ENCODE results near the gene SAMD4A.

The SAMD4A gene, protein sequence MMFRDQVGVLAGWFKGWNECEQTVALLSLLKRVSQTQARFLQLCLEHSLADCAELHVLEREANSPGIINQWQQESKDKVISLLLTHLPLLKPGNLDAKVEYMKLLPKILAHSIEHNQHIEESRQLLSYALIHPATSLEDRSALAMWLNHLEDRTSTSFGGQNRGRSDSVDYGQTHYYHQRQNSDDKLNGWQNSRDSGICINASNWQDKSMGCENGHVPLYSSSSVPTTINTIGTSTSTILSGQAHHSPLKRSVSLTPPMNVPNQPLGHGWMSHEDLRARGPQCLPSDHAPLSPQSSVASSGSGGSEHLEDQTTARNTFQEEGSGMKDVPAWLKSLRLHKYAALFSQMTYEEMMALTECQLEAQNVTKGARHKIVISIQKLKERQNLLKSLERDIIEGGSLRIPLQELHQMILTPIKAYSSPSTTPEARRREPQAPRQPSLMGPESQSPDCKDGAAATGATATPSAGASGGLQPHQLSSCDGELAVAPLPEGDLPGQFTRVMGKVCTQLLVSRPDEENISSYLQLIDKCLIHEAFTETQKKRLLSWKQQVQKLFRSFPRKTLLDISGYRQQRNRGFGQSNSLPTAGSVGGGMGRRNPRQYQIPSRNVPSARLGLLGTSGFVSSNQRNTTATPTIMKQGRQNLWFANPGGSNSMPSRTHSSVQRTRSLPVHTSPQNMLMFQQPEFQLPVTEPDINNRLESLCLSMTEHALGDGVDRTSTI

DNA sequence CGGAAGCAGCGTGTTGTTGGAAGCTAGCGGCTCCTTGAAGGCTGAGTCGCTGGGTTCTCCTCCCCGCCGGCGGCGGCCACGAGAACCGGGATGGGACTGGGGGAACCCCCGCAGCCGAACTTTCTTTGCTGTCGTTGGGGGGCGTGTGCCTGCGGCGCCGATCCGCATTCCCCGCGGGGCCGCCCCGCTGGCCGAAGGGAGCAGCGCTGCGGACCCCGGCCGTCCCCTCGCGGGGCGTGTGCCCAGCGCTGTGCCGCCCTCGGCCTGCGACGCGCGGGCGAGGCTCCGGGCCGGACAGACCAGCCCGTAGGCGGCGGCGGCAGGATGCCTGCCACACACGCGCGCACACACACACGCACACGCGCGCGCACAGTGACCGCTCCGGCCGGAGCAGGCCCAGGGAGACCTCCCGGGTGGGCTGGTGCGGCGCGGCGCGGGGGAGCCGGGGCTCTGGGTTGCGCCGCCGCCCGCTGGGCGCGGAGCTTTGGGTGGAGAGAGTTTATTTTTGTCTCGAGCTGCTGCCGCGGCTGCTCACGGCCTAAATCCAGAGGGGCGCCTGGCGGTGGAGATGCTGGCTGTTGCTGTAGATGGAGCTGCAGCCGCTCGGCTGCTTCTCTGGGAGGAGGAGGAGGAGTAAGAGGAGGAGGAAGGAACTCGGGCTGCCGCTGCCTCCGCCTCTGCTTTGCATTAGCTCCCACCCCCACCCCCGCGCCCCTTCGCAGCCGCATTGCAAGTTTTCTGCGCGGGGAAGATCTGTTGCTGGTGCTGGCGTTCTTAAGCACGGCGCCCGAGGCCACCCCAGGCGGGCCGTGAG lies at the start of gene SAMD4A:
Gene SAMD4A, plus strand, starts transcription at position 719 of the 814 bp plus-strand sequence. CDS start 789 bp downstream, outside the sequence.
- DNase-seq (ENCODE audit: low read depth): no peak

DNA sequence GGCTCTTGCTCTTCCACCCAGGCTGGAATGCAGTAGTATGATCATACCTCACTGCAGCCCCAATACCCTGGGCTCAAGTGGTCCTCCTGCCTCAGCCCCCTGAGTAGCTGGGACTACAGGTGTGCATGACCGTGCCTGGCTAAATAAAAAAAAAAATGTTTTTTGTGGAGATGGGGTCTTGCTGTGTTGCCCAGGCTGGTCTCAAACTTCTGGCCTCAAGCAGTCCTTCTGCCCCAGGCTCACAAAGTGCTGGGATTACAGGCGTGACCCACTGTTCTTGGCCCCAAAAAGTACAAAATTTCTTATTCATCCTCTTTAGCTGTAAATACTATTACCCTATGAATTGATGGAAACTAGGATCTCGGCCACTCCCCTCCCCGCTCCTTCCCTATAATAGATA lies 42.5 kb upstream of the SAMD4A start:
- DNase-seq (ENCODE audit: low read depth): no peak

GRCh38 chr14:54528973-54529372 lies 38.0 kb upstream of the SAMD4A start:
- no peak for DNase-seq (ENCODE audit: low read depth)

DNA sequence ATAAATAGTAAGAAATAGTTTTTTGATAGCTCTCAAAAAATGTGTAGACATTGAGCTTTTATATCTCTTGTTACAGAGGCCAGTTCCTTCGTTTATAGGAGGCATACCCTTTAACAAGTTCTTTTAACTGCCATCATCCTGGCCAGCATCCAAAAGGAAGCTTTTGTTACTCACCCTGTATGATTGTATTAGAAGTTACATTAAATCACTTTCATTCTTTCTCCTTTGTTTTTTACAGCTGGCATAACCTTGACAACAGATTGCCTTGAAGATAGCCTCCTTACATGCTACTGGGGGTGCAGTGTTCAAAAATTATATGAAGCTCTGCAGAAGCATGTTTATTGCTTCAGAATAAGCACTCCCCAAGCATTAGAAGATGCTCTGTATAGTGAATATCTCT lies 37.1 kb upstream of the SAMD4A start:
- DNase-seq (ENCODE audit: low read depth): no peak

- DNase-seq (ENCODE audit: low read depth): no peak
These were observed 34.6 kb upstream of the SAMD4A start for GRCh38 chr14:54532111-54533012.

GRCh38 chr14:54533100-54533499 lies 33.8 kb upstream of the SAMD4A start:
- no peak for DNase-seq (ENCODE audit: low read depth)

DNA sequence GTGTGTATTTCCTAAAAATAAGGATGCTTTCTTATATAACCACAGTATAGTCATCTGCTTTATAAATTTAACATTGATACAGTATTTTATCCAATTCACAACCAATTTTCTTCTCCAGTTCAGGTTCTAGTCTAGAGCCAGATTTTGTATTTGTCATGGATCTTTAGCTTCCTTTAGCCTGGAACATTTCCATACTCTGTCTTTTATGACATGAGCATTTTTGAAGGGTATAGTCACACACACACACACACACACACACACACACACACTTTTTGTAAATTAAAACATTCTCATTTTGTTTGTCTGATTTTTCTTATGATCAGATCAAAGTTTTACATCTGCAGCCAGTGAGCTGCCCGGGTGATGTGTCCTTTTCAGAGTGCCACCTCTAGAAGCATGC lies 31.8 kb upstream of the SAMD4A start:
- DNase-seq (ENCODE audit: low read depth): no peak

GRCh38 chr14:54535646-54536045 lies 31.3 kb upstream of the SAMD4A start:
- DNase-seq (ENCODE audit: low read depth): no peak

GRCh38 chr14:54537651-54538050 lies 29.3 kb upstream of the SAMD4A start:
- no peak for DNase-seq (ENCODE audit: low read depth)

DNA sequence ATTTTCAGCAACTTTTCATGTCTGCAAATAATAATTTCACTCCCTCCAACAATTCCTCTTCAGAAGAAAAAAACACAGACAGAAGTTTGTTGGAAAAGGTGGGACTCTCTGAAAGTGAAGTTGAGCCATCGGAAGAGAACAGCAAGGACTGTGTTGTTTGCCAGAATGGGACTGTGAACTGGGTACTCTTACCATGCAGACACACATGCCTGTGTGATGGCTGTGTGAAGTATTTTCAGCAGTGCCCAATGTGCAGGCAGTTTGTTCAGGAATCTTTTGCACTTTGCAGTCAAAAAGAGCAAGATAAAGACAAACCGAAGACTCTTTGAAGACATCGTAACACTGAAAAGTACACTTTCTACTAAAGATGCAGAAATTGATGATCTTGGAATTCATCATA lies 28.9 kb upstream of the SAMD4A start:
- no peak for DNase-seq (ENCODE audit: low read depth)

DNA sequence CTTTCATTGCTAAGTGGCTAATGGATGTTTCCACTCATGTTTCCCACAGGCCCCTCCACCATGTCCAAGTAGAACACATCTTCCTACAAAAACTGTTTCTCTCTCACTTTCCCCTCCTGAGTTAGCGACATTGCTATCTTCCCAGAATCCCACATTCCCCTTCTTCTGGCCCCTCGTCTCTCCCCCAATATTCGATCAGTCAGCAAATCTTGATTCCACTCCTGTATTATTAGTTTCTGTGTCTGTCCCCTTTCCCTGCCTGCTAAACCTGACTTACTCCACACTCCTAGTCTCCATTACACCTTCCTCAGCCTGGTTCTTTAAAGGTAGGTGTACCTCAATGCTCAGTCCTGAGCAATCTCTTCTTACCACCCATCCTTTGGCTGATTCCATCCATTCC lies 19.3 kb upstream of the SAMD4A start:
- DNase-seq (ENCODE audit: low read depth): no peak

- no peak for DNase-seq (ENCODE audit: low read depth)
These were observed 18.4 kb upstream of the SAMD4A start for GRCh38 chr14:54548491-54548890.

GRCh38 chr14:54549862-54550261 lies 17.1 kb upstream of the SAMD4A start:
- no peak for DNase-seq (ENCODE audit: low read depth)

- DNase-seq (ENCODE audit: low read depth): no peak
These were observed 16.4 kb upstream of the SAMD4A start for GRCh38 chr14:54550514-54550913.

- no peak for DNase-seq (ENCODE audit: low read depth)
These were observed 12.5 kb upstream of the SAMD4A start for GRCh38 chr14:54554401-54554800.

GRCh38 chr14:54555651-54556050 lies 11.3 kb upstream of the SAMD4A start:
- no peak for DNase-seq (ENCODE audit: low read depth)

- no peak for DNase-seq (ENCODE audit: low read depth)
These were observed 10.4 kb upstream of the SAMD4A start for GRCh38 chr14:54556535-54556934.

DNA sequence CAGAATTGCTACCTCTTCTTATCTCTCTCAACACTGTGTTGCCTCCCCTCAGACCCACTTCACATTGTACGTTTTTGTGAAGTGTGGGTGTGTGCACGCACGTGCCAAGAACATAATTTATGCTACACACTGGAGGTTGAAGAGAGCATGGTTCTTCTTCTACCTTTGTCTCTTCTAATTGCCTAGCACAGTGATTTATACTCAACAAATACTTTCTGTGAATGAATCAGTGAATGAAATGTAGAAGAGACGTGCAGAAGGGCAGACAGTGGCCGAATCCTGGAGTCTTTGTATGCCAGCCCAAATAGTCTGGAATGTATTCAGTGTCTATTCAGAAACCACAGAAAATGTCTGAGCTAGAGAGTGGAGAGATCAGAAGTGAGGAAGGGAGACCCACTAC lies 4.6 kb upstream of the SAMD4A start:
- no peak for DNase-seq (ENCODE audit: low read depth)

DNA sequence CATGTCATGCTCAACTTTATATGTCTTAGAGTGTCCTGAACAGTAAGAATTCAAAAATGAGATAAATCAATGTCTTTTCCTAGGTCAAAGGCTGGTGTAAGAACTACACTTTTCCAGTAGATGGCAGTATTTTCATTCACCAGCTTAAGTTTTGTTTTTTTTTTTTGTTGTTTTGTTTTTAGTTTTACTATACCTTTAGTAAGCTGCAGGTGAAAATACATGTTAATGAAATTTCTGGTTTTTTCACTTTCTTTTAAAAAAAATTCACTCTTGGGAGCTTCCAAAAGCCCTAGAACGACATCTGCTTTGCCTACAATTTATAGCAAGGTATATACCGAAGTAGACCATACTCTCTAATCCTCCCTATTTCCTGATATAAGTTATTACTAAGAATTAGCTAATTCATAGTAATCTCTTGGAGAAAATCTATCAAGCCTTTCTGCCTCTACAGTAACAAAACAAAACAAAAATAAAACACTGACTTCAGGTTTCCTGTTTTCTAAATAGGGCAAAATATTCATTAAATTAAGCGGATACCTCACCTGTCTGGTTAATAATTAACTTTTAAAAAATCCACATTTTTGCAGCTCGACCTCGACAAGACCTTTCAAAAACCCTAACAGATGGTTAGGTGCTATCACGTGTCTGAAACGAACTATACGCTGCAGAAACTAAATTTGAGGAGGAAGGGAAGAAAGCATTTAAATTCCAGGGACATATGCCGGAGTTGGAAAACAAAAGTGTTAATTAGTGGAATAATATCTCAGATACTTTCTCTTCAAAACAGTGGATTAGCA lies 2.7 kb upstream of the SAMD4A start:
- DNase-seq (ENCODE audit: low read depth): no peak

DNA sequence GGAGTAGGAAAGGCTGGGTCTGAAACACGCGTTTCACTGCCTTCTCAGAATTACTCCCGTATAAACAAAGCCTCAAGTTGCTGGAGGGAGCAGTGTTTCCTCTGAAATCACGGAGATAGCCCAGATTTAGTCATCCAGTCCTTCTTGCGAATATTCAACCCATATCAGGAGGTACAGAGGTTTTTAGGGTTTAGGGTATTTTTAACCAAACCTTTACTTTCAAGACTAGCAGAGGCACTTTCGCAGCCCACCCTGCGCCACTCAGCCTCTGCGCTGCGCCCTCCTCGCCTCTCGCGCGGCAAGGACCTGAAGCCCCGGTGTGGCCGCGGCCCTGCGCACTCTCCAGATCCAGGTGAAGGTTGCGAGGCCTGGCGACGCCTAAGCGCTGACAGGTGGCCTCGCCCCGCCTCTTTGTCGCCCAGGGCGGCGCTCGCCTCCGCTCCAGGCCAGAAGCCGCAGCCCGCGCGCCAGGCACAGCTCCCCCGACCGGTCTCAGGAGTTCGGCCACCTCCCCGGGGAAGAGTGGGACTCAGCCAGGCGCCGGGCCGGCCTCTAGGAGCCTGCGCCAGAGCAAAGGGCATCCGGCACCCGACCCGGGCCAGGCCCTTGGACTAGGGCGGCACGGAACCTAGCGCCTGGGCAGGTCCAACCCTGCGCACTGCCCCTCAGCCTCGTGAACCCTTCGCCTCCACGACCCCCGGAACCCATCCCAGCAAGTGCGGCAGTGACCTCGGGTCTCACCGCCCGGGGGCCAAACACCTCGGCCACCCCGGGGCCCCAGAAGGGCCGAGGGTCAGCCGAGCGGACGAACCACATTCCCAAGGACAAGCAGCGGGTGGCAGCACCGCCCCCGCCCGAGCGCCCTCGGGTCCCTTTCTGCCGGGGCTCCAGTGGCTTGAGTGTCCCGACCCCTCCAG lies 1.8 kb upstream of the SAMD4A start:
- DNase-seq (ENCODE audit: low read depth): no peak
